RWPE1 (cell line): ENCODE data around the gene CRYBA4.

Experiments
- CTCF ChIA-PET: fragments of 350-600 bp; sonication (Branson Sonifier 250); formaldehyde crosslinking; extraction: SDS; loops from one replicate; lab custom pipeline; 2021; lab: Yijun Ruan, JAX
- POLR2A ChIA-PET: fragments of 400-600 bp; formaldehyde crosslinking; extraction: SDS; loops from one replicate; lab custom pipeline; 2020; ENCODE audit warnings: antibody characterized with exemption; ENCODE audit not compliant: low non-redundant PET; lab: Yijun Ruan, JAX
- DNase-seq: peaks from one replicate; pipeline ENCODE4 v3.0.0; 2012; ENCODE audit warnings: low spot score
- H3K27ac ChIP-seq: fragments of 450-650 bp; 2 replicates; pipeline ENCODE4 v1.5.1; 2017
- TF ChIP-seq, protein P1 (sequence below): fragments of 450-650 bp; conservative IDR thresholded peaks from 2 replicates; pipeline ENCODE4 v1.5.1; 2017; ENCODE audit warnings: low read depth, mild to moderate bottlenecking

Gene CRYBA4

DNA sequence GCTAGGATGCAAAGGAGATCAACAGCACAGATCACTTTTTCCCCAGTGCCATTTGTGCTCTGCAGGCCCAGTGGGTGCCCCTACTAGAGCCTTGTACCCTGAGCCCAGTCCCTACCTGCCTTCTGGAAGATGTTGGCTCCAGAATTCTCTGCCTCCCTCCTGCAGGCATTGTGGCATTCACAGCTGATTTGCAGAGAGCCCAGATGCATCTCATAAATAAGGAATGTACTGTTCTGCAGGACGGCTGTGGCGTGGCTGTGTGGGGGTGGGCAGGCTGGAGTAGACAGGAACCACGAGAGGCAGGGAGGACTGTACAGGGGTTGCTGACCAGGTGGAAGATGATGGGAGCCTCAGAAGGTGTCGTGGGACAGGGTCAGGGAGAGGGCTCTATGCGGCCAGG lies 24.4 kb downstream of the CRYBA4 start:
- TF ChIP-seq, protein P1, sequence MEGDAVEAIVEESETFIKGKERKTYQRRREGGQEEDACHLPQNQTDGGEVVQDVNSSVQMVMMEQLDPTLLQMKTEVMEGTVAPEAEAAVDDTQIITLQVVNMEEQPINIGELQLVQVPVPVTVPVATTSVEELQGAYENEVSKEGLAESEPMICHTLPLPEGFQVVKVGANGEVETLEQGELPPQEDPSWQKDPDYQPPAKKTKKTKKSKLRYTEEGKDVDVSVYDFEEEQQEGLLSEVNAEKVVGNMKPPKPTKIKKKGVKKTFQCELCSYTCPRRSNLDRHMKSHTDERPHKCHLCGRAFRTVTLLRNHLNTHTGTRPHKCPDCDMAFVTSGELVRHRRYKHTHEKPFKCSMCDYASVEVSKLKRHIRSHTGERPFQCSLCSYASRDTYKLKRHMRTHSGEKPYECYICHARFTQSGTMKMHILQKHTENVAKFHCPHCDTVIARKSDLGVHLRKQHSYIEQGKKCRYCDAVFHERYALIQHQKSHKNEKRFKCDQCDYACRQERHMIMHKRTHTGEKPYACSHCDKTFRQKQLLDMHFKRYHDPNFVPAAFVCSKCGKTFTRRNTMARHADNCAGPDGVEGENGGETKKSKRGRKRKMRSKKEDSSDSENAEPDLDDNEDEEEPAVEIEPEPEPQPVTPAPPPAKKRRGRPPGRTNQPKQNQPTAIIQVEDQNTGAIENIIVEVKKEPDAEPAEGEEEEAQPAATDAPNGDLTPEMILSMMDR = no peak
- POLR2A ChIA-PET = no interaction called here
- H3K27ac ChIP-seq = no peak overlapping the region
- no peak for DNase-seq
- CTCF ChIA-PET = no interaction called here

GRCh38 chr22:26648011-26648497 lies 26.3 kb downstream of the CRYBA4 start:
- ChIA-PET CTCF (no interaction called here), POLR2A (no interaction called here)
- no peak overlapping the region for H3K27ac ChIP-seq
- TF ChIP-seq, protein P1 = no peak
- DNase-seq = no peak

GRCh38 chr22:26648528-26649388 lies 27.0 kb downstream of the CRYBA4 start:
- DNase-seq = no peak
- TF ChIP-seq, protein P1 = no peak
- H3K27ac ChIP-seq = no peak overlapping the region
- POLR2A ChIA-PET = no interaction called here
- CTCF ChIA-PET = no interaction called here

GRCh38 chr22:26650722-26651421 lies 29.1 kb downstream of the CRYBA4 start:
- H3K27ac ChIP-seq = no peak overlapping the region
- TF ChIP-seq, protein P1 = no peak
- no peak for DNase-seq
- ChIA-PET POLR2A (no interaction called here), CTCF (no interaction called here)

- no peak overlapping the region for H3K27ac ChIP-seq
- TF ChIP-seq, protein P1 = no peak
- no peak for DNase-seq
- POLR2A ChIA-PET = no interaction called here
- CTCF ChIA-PET = interaction anchor here (0.6 kb wide), 1 partner anchor 44 kb away, joined by 4 read pairs; no protein-coding TSS in a partner anchor
These were observed 30.1 kb downstream of the CRYBA4 start for GRCh38 chr22:26651815-26652214.

DNA sequence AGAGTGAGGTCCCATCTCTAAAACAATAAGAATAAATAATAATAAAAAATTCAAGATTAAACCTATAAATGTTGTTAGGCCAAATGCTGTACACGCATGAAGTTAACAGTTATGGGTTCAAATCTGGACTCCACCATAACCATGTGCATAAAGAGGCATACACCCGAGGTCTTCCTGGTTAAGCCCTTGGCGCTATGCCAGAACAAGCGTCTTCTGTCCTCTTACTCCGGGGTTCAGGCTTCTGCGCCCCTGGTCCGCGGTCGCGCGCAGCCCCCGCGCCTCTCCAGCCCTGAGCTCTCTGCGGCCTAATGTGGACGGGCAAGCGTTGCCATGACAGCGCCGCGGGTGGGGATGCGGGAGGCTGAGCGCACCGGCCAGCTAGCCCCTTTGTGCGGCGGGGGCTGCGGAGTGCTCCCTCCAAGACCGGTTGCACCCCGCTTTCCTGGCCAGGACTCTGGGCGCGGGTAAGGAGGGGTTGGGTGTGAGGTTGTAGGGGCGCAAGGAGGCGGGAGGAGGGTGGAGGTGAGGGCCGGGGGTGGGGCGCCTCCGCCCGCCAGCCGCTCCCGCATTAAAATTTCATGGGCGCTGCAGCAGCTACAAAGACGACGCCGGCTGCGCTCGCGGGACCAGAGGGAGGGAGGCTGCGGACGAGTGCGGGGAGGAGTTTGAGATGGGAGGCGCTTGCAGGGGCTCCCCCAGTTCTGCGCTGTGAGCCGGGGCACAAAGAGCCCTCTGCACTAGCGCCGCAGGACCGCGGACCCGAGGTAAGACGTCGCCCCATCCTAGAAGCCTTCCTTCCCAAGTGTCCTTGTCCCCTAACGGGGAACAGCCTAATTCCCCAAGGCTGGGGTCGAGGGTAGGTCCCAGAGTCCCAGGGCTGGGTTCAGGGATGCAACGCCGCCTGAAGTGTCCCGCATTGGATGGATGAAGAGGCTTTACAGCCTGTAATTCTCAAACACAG lies 35.4 kb downstream of the CRYBA4 start, which contains the start of gene MIAT:
MIAT (plus strand) TSS at position 698 of the 961 bp plus-strand sequence.
- H3K27ac ChIP-seq = peak within 1 kb of the TSS; percentile 65
- DNase-seq = no peak
- ChIA-PET POLR2A (no interaction called here), CTCF (no interaction called here)
- TF ChIP-seq, protein P1 = no peak
